ENCODE measurements around the gene EGR2.

Gene EGR2

GRCh38 chr10:62819141-62819920 is 3.2 kb upstream of the EGR2 start:
- in situ Hi-C loops (cut with MboI; ENCODE audit: low sequenced_read_pairs): loop anchor here (10.0 to 25.0 kb wide), 2 partner anchors 132 to 205 kb away; no protein-coding TSS in a partner anchor

GRCh38 chr10:62818426-62819011 is 2.4 kb upstream of the EGR2 start:
- in situ Hi-C loops (cut with MboI; ENCODE audit: low sequenced_read_pairs): loop anchor here (10.0 to 25.0 kb wide), 2 partner anchors 131 to 204 kb away; no protein-coding TSS in a partner anchor

- in situ Hi-C loops (cut with MboI; ENCODE audit: low sequenced_read_pairs): loop anchor here (10.0 to 25.0 kb wide), 2 partner anchors 131 to 203 kb away; no protein-coding TSS in a partner anchor
Observed at GRCh38 chr10:62817766-62818425, 1.7 kb upstream of the EGR2 start.

- in situ Hi-C loops (cut with MboI; ENCODE audit: low sequenced_read_pairs): loop anchor here (10.0 to 25.0 kb wide), 2 partner anchors 130 to 202 kb away; no protein-coding TSS in a partner anchor
Observed at GRCh38 chr10:62817121-62817765, 1.1 kb upstream of the EGR2 start.

GRCh38 chr10:62816076-62816330 is 163 bp downstream of the EGR2 start:
- in situ Hi-C loops (cut with MboI; ENCODE audit: low sequenced_read_pairs): loop anchor here (10.0 to 25.0 kb wide), 2 partner anchors 129 to 201 kb away; no protein-coding TSS in a partner anchor

- in situ Hi-C loops (cut with MboI; ENCODE audit: low sequenced_read_pairs): loop anchor here (10.0 to 25.0 kb wide), 2 partner anchors 128 to 201 kb away; no protein-coding TSS in a partner anchor
Observed at GRCh38 chr10:62815381-62816075, 638 bp downstream of the EGR2 start.

GRCh38 chr10:62814756-62815380 is 1.3 kb downstream of the EGR2 start:
- in situ Hi-C loops (cut with MboI; ENCODE audit: low sequenced_read_pairs): loop anchor here (10.0 to 25.0 kb wide), 2 partner anchors 128 to 200 kb away; no protein-coding TSS in a partner anchor

GRCh38 chr10:62813981-62814380 is 2.2 kb downstream of the EGR2 start:
- in situ Hi-C loops (cut with MboI; ENCODE audit: low sequenced_read_pairs): loop anchor here (10.0 to 25.0 kb wide), 2 partner anchors 127 to 199 kb away; no protein-coding TSS in a partner anchor

GRCh38 chr10:62813453-62813852 is 2.7 kb downstream of the EGR2 start:
- in situ Hi-C loops (cut with MboI; ENCODE audit: low sequenced_read_pairs): loop anchor here (10.0 to 25.0 kb wide), 2 partner anchors 126 to 199 kb away; no protein-coding TSS in a partner anchor

GRCh38 chr10:62812672-62813439 is 3.3 kb downstream of the EGR2 start:
- in situ Hi-C loops (cut with MboI; ENCODE audit: low sequenced_read_pairs): loop anchor here (10.0 to 25.0 kb wide), 2 partner anchors 126 to 198 kb away; no protein-coding TSS in a partner anchor

GRCh38 chr10:62811159-62811875 is 4.8 kb downstream of the EGR2 start:
- in situ Hi-C loops (cut with MboI; ENCODE audit: low sequenced_read_pairs): loop anchor here (10.0 to 25.0 kb wide), 2 partner anchors 124 to 197 kb away; no protein-coding TSS in a partner anchor

GRCh38 chr10:62810156-62810902 is 5.8 kb downstream of the EGR2 start:
- in situ Hi-C loops (cut with MboI; ENCODE audit: low sequenced_read_pairs): loop anchor here (10.0 to 25.0 kb wide), 2 partner anchors 123 to 196 kb away; no protein-coding TSS in a partner anchor

GRCh38 chr10:62806251-62806650 is 9.9 kb downstream of the EGR2 start:
- in situ Hi-C loops (cut with MboI; ENCODE audit: low sequenced_read_pairs): loop anchor here (10.0 to 25.0 kb wide), 2 partner anchors 61 to 119 kb away; no protein-coding TSS in a partner anchor

- in situ Hi-C loops (cut with MboI; ENCODE audit: low sequenced_read_pairs): loop anchor here (10.0 to 25.0 kb wide), 2 partner anchors 61 to 118 kb away; no protein-coding TSS in a partner anchor
Observed at GRCh38 chr10:62805231-62806099, 10.7 kb downstream of the EGR2 start.

- in situ Hi-C loops (cut with MboI; ENCODE audit: low sequenced_read_pairs): loop anchor here (10.0 to 25.0 kb wide), 2 partner anchors 60 to 117 kb away; no protein-coding TSS in a partner anchor
Observed at GRCh38 chr10:62804356-62805230, 11.6 kb downstream of the EGR2 start, which contains the start of gene ADO. Gene ADO (plus strand): TSS chr10:62804720. CDS start chr10:62805060, 340 bp downstream.
